Measurements from ENCODE around the gene LRRC71. TPM values are rescaled to one million over a fixed set of nuclear protein-coding genes. Genes with fewer than 3 reads are reported as not detected.

Gene LRRC71
- total RNA-seq, 1 donor from 2014 or later: not detected

DNA sequence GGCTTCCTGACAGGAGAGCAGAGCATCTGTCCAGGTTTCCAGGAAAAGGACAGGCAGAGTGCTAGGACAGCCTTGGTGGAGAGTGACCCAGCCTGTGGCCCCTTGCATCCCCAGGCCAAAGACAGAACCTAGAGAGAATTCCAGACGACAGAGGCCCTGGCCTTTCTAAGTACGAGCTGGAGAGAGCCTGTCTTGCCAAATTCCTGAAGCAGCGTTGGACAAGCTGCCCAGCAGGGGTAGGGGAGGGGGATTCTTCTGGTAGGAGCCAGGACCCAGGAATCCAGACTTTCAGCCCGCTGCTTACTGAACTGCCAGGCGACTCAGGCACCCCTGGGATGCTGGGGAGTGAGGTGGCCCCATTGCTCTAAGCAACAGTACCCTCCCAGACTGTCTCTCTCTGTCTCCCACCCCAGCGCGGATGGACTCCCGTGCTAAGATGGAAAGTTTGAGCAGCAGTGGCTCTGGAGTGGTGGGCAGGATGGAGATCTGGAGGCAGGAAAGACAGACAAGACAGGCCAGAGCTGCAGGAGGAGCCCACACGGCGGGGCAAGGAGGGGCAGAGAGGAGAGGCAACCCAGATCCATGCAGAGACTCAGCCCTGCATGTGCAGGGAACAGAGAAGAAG lies 35.8 kb upstream of the LRRC71 start:
- TF ChIP-seq, protein P1, sequence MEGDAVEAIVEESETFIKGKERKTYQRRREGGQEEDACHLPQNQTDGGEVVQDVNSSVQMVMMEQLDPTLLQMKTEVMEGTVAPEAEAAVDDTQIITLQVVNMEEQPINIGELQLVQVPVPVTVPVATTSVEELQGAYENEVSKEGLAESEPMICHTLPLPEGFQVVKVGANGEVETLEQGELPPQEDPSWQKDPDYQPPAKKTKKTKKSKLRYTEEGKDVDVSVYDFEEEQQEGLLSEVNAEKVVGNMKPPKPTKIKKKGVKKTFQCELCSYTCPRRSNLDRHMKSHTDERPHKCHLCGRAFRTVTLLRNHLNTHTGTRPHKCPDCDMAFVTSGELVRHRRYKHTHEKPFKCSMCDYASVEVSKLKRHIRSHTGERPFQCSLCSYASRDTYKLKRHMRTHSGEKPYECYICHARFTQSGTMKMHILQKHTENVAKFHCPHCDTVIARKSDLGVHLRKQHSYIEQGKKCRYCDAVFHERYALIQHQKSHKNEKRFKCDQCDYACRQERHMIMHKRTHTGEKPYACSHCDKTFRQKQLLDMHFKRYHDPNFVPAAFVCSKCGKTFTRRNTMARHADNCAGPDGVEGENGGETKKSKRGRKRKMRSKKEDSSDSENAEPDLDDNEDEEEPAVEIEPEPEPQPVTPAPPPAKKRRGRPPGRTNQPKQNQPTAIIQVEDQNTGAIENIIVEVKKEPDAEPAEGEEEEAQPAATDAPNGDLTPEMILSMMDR (conservative IDR thresholded peaks at IDR 0.05; ENCODE audit: low read depth, low read length): no peak
- no peak for DNase-seq (ENCODE audit: low read depth)
- H3K4me3 ChIP-seq (ENCODE audit: low read depth, low read length): no peak overlapping the region

DNA sequence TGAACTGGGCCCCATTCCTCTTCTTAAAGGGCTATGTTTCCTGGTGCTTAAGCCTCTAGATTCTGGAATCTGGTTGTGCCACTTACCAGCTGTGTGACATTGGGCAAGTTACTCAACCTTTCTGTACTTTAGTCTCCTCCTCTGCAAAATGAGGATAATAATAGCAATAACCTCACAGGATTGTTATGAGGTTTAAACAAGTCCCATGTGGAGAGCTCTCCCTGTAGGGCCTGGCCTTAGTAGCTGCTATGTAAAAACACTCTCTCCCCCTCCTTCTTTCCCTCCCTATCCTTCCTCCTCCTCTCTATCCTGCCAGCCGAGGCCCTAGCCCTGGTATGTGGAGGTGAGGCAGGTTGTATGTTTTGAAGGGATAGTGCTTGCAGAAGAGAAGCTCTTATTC lies 35.1 kb upstream of the LRRC71 start:
- no peak for DNase-seq (ENCODE audit: low read depth)
- H3K4me3 ChIP-seq (ENCODE audit: low read depth, low read length): no peak overlapping the region
- TF ChIP-seq, protein P1 (conservative IDR thresholded peaks at IDR 0.05; ENCODE audit: low read depth, low read length): no peak

DNA sequence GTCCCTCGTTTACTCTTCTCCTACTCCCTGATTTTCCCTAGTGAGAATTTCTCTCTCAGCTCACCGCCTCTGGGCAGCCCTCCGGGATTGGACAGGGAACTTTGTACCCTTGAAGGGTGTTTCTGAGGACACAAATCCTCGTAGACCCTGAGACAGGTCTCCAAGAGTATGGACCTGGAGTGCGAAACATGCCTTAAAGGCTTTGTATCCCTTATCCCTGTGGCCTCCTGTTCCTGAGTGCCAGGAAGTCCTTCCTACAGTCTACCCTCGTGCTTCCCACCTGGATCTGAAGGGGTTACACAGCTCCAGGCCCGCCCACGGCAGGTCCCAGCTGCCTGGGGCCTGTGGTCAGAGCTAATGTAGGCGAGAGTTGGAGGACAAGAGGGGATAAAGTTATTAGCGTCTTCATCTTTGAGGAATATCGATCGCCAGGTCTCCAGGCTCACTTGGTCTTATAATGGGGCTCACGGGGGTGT lies 34.5 kb upstream of the LRRC71 start:
- TF ChIP-seq, protein P1 (conservative IDR thresholded peaks at IDR 0.05; ENCODE audit: low read depth, low read length): no peak
- no peak overlapping the region for H3K4me3 ChIP-seq (ENCODE audit: low read depth, low read length)
- no peak for DNase-seq (ENCODE audit: low read depth)

DNA sequence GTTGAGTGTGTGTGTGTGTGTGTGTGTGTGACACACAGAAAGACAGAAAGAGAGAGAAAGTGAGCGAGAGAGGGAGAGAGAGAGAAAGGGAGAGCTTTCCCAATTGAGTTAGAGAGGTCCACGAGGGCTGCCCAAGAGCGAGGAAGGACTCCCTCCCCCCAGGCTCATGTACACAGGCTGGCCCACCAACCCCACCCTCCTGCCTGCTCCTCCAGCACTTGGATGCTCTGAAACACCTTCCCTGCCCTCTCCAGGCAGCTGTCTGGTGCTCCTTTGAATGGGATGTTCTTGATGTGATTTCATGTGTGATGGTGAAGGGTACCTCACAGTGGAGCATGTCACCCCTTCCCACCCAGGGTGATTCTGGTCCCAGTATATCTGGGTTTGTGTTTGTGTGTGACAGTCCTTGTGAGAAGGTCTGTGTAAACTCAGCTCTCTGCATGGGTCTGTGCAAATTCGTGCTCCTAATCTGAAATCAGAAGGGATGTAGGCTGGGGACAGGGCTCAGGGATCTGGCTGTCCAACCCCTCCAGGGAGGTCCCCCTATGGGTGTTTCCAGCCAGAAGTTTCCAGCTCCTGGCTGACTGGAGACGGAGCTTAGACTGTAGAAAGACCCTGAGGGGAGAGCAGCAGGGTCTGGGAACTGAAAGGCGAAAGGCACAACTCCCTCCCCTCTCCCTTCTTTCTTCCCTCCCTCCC lies 33.7 kb upstream of the LRRC71 start:
- H3K4me3 ChIP-seq (ENCODE audit: low read depth, low read length): no peak overlapping the region
- no peak for DNase-seq (ENCODE audit: low read depth)
- TF ChIP-seq, protein P1 (conservative IDR thresholded peaks at IDR 0.05; ENCODE audit: low read depth, low read length): no peak

DNA sequence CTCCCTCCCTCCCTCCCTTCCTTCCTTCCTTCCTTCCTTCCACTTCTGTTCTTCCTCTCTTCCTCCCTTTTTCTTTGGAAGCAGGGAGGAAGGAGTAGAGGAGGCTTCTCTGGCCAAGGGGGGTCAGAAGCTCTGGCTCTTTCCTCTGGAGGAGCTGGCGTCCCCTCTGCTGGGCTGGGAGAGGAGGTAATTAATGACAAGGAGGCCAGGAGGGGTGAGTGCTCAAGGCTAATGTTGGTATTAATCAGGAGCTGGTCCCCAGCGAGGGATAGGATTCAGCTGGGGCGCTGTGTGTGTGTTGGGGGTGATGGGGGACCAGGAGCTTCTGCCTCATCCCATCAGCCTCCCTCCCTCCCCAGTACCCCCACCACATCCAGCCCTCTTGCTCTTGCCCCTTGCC lies 33.1 kb upstream of the LRRC71 start:
- no peak for DNase-seq (ENCODE audit: low read depth)
- no peak overlapping the region for H3K4me3 ChIP-seq (ENCODE audit: low read depth, low read length)
- TF ChIP-seq, protein P1 (conservative IDR thresholded peaks at IDR 0.05; ENCODE audit: low read depth, low read length): no peak

DNA sequence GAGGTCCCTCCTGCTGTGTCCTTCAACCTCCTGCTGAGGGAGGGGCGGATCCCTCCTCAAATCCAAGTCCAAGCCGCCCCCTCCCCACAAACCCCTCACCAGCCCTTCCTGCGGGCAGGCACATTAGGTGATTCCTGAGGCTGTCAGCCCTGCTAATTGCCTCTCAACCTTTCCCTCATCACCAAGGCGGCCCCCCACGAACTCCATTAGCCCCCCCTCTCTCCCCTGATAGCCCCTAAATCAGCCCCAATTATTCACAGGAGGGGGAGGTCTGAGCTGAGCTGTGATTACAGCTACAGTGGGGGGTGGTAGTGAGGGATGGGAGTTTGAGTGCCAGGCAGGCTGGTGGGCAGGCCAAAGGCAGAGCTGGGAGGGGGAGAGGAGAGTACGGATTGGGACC lies 32.7 kb upstream of the LRRC71 start:
- H3K4me3 ChIP-seq (ENCODE audit: low read depth, low read length): no peak overlapping the region
- no peak for DNase-seq (ENCODE audit: low read depth)
- TF ChIP-seq, protein P1 (conservative IDR thresholded peaks at IDR 0.05; ENCODE audit: low read depth, low read length): no peak
